NCI-H446 (cell line): Measurements from ENCODE around the gene EVX2.

Experiments
- DNase-seq, 2 experiments: peaks; one replicate each; lab custom pipeline; 2025; lab: John Stamatoyannopoulos, UW

EVX2 gene

GRCh38 chr2:176096243-176096985 is 12.7 kb upstream of the EVX2 start:
- no peak for DNase-seq

GRCh38 chr2:176095421-176095820 is 11.7 kb upstream of the EVX2 start:
- DNase-seq: no peak

GRCh38 chr2:176094349-176094748 is 10.6 kb upstream of the EVX2 start:
- DNase-seq: no peak

GRCh38 chr2:176093898-176094249 is 10.1 kb upstream of the EVX2 start:
- DNase-seq: no peak

- DNase-seq: no peak
Observed at GRCh38 chr2:176093145-176093897, 9.6 kb upstream of the EVX2 start.

- DNase-seq: no peak
Observed at GRCh38 chr2:176092270-176093144, 8.7 kb upstream of the EVX2 start, which contains the start of gene HOXD13. Gene HOXD13, plus strand, starts transcription at chr2:176092721. Its CDS starts 170 bp downstream, at chr2:176092891.

- no peak for DNase-seq
Observed at GRCh38 chr2:176091329-176092258, 7.8 kb upstream of the EVX2 start.

GRCh38 chr2:176090862-176091261 is 7.1 kb upstream of the EVX2 start:
- DNase-seq: no peak

GRCh38 chr2:176089843-176090395 is 6.2 kb upstream of the EVX2 start:
- DNase-seq: no peak

- DNase-seq: no peak
Observed at GRCh38 chr2:176088937-176089842, 5.4 kb upstream of the EVX2 start.

GRCh38 chr2:176088048-176088936 is 4.5 kb upstream of the EVX2 start:
- peak; percentile 35 to 61 for DNase-seq

- DNase-seq: no peak
Observed at GRCh38 chr2:176087330-176088047, 3.7 kb upstream of the EVX2 start.

- DNase-seq: peak in 1 of 2 experiments; percentile 31
Observed at GRCh38 chr2:176085861-176086771, 2.4 kb upstream of the EVX2 start.

- no peak for DNase-seq
Observed at GRCh38 chr2:176085120-176085788, 1.5 kb upstream of the EVX2 start.

GRCh38 chr2:176084611-176085119 is 903 bp upstream of the EVX2 start:
- no peak for DNase-seq
